Ovary (tissue), 9 donors: Measurements from ENCODE around the gene SNX32. TPM values are rescaled to one million over a fixed set of nuclear protein-coding genes. Genes with fewer than 3 reads are reported as not detected.
"Not testable (repeated sequence)": the region's sequence is repeated elsewhere in the genome, so short reads cannot be mapped to it uniquely, and the experiment has no call there.

ENCODE experiments used
- DNase-seq, 5 donors: peaks; one replicate each; pipeline ENCODE4 v3.0.0-alpha.2; 2019 to 2020
- H3K27ac ChIP-seq, 2 donors: fragments of 200-600 bp; one replicate each; pipeline versions ENCODE4 v1.5.1 to v1.8.0; 2019 to 2022
- H3K27me3 ChIP-seq: fragments of 200-600 bp; one replicate; pipeline ENCODE4 v1.8.0; 2022
- H3K36me3 ChIP-seq: fragments of 200-600 bp; sonication (generic); one replicate; pipeline ENCODE4 v1.5.1; 2019
- H3K4me1 ChIP-seq: one replicate; pipeline ENCODE4 v1.8.1; 2013; ENCODE audit warnings: mild to moderate bottlenecking, moderate library complexity; ENCODE audit not compliant: insufficient read depth
- H3K4me3 ChIP-seq: fragments of 200-600 bp; sonication (generic); one replicate; pipeline ENCODE4 v1.5.1; 2017
- H3K9me3 ChIP-seq, 2 donors: fragments of 200-600 bp in 1 of 2; sonication (generic) in 1 of 2; one replicate each; pipeline versions ENCODE4 v1.5.1 to v1.8.1; 2013 to 2019; ENCODE audit warnings: mild to moderate bottlenecking in 1 of 2, moderate library complexity in 1 of 2
- EP300 ChIP-seq: sonication (generic); formaldehyde crosslinking; IDR thresholded peaks from one replicate; pipeline ENCODE4 v1.6.1; 2017; ENCODE audit warnings: antibody characterized with exemption
- POLR2A ChIP-seq: fragments of 450-650 bp; IDR thresholded peaks from one replicate; pipeline ENCODE4 v1.6.1; 2017; ENCODE audit warnings: antibody characterized with exemption, mild to moderate bottlenecking, moderate library complexity
- WGBS, 3 donors: extraction: QIAGEN DNeasy Blood & Tissue Kit in 1 of 3; methylation state at CpG; one replicate each; pipeline versions ENCODE4 v1.1.5 to v1.1.7; 2013 to 2017; 5-methylcytosine and 5-hydroxymethylcytosine counted together
- intact Hi-C, 4 donors: fragments of 100-400 bp; cut with DNase I; formaldehyde crosslinking; loops; one replicate each; pipeline versions ENCODE4 v1.11.0 to v1.15.1; 2022 to 2023
- polyA plus RNA-seq, 2 donors: library from polyadenylated mRNA; stranded (reverse); fragments of 200-250 nt in 1 of 2; fragments of 350-450 nt in 1 of 2; fragmentation: Illumina TruSeq in 1 of 2; extraction: RNeasy Lipid Tissue Mini Kit (QIAGEN cat#74804) in 1 of 2; gene quantifications; one replicate each; pipeline ENCODE4 v1.2.3, GENCODE V29; 2013 to 2014
- total RNA-seq, 7 donors: library from RNA; depleted of rRNA in 2 of 7; stranded (reverse); fragments of >200 nt in 2 of 7; fragmentation: NEBNext Ultra II Directional in 3 of 7; extraction: Animal tissue kit (Norgen Biotek cat#: 25700) in 3 of 7; gene quantifications; one replicate each; pipeline versions ENCODE4 v1.1.0 to v1.2.4, GENCODE V29; 2016 to 2023
- TF ChIP-seq, protein P1 (sequence below), 3 donors: fragments of 450-650 bp in 2 of 3; fragments of 200-600 bp in 1 of 3; IDR thresholded peaks; one replicate each; pipeline versions ENCODE4 v1.5.1 to v1.8.0; 2016 to 2022; ENCODE audit warnings: antibody characterized with exemption in 3 of 3, mild to moderate bottlenecking in 1 of 3
- donor health status: DM: no; HTN: no; CAD: no; lungs with moderate emphysema.
- donor health status: DM: no; HTN: no; CAD: no.
- donor health status: Bipolar disorder and iron deficiency.
- donor health status: DM: yes; HTN: yes; CAD: no.
- donor health status: DM: no; HTN: no; CAD: no.
- donor health status: DM: yes; HTN: yes; CAD: no.

SNX32 gene
- total and polyA plus RNA-seq, 9 donors = 0.40 to 3.0 (median 1.3) TPM; not detected in 1

DNA sequence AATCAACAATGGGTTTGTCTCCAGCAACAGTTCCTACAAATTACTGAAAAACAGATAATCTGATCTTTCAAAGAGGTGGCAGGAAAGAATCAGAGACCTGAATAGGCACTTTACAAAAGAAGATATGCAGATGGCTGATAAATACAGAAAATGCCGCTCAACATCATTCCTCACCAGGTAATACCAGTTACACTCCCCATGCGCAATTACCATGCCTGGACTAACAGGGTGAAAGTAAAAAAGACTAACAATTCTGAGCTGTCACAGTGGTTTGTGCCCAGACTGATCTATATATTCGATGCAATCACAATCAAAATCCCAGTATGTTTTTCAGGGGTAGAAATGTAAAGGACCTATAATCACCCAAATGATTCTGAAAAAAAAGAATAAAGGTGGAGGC is 10.0 kb downstream of the SNX32 start:
- intact Hi-C loops = no loop called here
- TF ChIP-seq EP300 = no peak
- TF ChIP-seq POLR2A = no peak
- TF ChIP-seq, protein P1, sequence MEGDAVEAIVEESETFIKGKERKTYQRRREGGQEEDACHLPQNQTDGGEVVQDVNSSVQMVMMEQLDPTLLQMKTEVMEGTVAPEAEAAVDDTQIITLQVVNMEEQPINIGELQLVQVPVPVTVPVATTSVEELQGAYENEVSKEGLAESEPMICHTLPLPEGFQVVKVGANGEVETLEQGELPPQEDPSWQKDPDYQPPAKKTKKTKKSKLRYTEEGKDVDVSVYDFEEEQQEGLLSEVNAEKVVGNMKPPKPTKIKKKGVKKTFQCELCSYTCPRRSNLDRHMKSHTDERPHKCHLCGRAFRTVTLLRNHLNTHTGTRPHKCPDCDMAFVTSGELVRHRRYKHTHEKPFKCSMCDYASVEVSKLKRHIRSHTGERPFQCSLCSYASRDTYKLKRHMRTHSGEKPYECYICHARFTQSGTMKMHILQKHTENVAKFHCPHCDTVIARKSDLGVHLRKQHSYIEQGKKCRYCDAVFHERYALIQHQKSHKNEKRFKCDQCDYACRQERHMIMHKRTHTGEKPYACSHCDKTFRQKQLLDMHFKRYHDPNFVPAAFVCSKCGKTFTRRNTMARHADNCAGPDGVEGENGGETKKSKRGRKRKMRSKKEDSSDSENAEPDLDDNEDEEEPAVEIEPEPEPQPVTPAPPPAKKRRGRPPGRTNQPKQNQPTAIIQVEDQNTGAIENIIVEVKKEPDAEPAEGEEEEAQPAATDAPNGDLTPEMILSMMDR (IDR thresholded peaks at IDR 0.05) = no peak
- H3K4me1 ChIP-seq = no peaks in the 10 kb centered on the region
- H3K4me3 ChIP-seq = no peak overlapping the region
- H3K9me3 ChIP-seq = no peaks in the 10 kb centered on the region
- no peak for DNase-seq
- H3K36me3 ChIP-seq = no peaks in the 10 kb centered on the region
- WGBS, 3 donors = 95 to 96% (median 95%) methylated on average over 3 of the region's 3 CpGs
- no peak overlapping the region for H3K27ac ChIP-seq
- no peaks in the 10 kb centered on the region for H3K27me3 ChIP-seq

DNA sequence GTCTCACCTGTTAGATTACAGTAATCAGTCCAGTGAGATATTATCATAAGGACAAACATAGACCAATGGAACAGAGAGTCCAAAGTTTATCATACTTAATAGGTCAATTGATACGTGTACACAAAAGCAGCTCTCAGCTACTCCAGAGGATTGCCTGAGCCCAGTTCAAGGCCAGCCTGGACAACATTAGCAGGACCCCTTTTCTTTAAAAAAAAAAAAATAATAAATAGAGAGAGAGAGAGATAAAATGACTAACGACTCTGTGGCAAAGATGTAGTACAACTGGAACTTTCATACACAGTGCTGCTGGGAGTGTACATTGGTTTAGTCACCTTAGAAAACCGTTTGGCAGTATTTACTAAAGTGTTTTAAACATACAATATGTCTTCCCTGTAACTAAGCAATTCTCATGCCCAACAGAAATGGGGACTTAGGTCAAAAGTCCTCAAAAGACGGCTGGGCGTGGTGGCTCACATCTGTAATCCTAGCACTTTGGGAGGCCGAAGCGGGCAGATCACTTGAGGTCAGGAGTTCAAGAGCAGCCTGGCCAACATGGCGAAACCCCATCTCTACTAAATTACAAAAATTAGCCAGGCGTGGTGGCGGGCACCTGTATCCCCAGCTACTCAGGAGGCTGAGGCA is 10.6 kb downstream of the SNX32 start:
- Histone ChIP-seq H3K9me3 (no peaks in the 10 kb centered on the region), H3K27me3 (no peaks in the 10 kb centered on the region), H3K36me3 (no peaks in the 10 kb centered on the region), H3K27ac (no peak overlapping the region), H3K4me1 (no peaks in the 10 kb centered on the region), H3K4me3 (no peak overlapping the region)
- intact Hi-C loops = no loop called here
- 77 to 84% (median 82%) methylated on average over 10 of the region's 10 CpGs for WGBS, 3 donors
- no peak for DNase-seq
- TF ChIP-seq POLR2A (no peak), EP300 (no peak)
- TF ChIP-seq, protein P1 (IDR thresholded peaks at IDR 0.05) = no peak

DNA sequence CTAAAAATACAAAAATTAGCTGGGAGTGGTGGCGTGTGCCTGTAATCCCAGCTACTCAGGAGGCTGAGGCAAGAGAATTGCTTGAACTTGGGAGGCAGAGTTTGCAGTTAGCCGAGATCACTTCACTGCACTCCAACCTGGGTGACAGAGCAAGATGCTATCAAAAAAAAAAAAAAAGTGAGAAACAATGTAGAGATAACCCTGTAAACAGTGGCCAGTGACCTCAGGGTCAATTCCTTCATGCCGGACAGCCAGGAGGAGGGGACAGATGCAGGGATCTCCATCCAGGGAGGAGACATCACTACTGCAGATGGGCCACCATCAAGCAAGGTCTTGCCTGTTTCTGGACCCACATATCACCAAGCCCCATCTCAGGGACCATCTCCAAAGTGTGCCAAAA is 14.0 kb downstream of the SNX32 start:
- DNase-seq = no peak

DNA sequence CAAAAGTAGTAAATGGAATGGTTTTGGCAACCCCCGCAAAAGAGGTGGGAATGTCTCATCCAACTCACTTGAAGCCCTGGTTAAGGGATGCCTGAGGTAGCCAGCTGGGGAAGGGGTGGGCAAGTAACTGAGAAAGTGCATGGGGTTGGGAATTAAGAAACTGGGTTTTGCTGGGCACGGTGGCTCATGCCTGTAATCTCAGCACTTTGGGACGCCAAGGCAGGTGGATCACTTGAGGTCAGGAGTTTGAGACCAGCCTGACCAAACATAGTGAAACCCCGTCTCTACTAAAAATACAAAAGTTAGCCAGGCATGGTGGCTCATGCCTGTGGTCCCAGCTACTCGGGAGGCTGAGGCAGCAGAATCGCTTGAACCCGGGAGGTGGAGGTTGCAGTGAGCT is 14.9 kb downstream of the SNX32 start:
- H3K9me3 ChIP-seq, H3K27me3 ChIP-seq, H3K36me3 ChIP-seq, H3K4me1 ChIP-seq, H3K27ac ChIP-seq, H3K4me3 ChIP-seq, intact Hi-C loops, DNase-seq: not testable (repeated sequence)
- 32 to 47% (median 32%) methylated on average over 7 of the region's 7 CpGs for WGBS, 3 donors

More for the DNA sequence above, 14.0 kb downstream of the SNX32 start:
- no peak overlapping the region for H3K27ac ChIP-seq
- no peaks in the 10 kb centered on the region for H3K9me3 ChIP-seq
- intact Hi-C loops = no loop called here
- H3K4me1 ChIP-seq = peaks cover 1% of the 10 kb centered on the region
- H3K4me3 ChIP-seq = no peak overlapping the region
- 58 to 88% (median 75%) methylated on average over 3 of the region's 3 CpGs for WGBS, 3 donors
- H3K27me3 ChIP-seq = no peaks in the 10 kb centered on the region
- H3K36me3 ChIP-seq = no peaks in the 10 kb centered on the region
- TF ChIP-seq, protein P1 (IDR thresholded peaks at IDR 0.05) = no peak
- no peak for TF ChIP-seq POLR2A
- no peak for TF ChIP-seq EP300

DNA sequence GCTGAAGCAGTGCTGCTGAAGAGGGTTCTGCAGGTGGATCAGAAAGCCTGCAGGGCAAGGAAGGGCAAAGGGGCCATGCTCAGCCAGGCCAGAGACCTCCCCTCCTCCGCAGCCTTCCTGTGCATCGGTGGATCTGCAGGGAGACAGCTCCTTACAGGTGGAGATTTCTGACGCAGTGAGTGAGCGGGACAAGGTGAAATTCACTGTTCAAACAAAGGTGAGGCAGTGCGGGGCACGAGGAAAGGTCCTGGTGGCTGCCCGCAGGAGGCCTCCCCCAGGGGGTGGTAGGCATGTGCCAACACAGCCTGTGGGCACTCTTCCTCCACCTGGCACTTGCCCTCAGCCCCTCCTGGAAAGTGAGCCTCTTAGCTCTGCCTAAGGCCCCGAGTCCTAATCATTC is 15.6 kb downstream of the SNX32 start:
- intact Hi-C loops = no loop called here
- DNase-seq = peak in 1 of 5 donors; percentile 26
- no peak overlapping the region for H3K4me3 ChIP-seq

More for the DNA sequence above, 15.6 kb downstream of the SNX32 start:
- H3K36me3 ChIP-seq = no peaks in the 10 kb centered on the region
- no peaks in the 10 kb centered on the region for H3K27me3 ChIP-seq
- no peak for TF ChIP-seq EP300
- no peak for TF ChIP-seq POLR2A
- TF ChIP-seq, protein P1 (IDR thresholded peaks at IDR 0.05) = no peak
- WGBS, 3 donors = 50 to 62% (median 59%) methylated on average over 8 of the region's 8 CpGs
- peaks cover 1% of the 10 kb centered on the region for H3K4me1 ChIP-seq
- H3K27ac ChIP-seq = no peak overlapping the region
- no peaks in the 10 kb centered on the region for H3K9me3 ChIP-seq
